HepG2 (cell line): ENCODE data around the gene UBE2L6. TPM values are rescaled to one million over a fixed set of nuclear protein-coding genes. Genes with fewer than 3 reads are reported as not detected.

Experiments
- FOXP1 ChIP-seq, 2 experiments: fragments of 450-650 bp in 1 of 2; IDR thresholded peaks; 2 replicates each; pipeline ENCODE4 v1.6.1; 2017 to 2018; ENCODE audit warnings: antibody characterized with exemption in 1 of 2
- GPN1 ChIP-seq: sonication (generic); formaldehyde crosslinking; IDR thresholded peaks from 2 replicates; pipeline ENCODE4 v1.5.1; 2020; ENCODE audit warnings: missing genetic modification reagents, borderline replicate concordance
- KLF16 ChIP-seq, 2 experiments: sonication (generic) in 1 of 2; formaldehyde crosslinking in 1 of 2; IDR thresholded peaks; 2 replicates each; pipeline versions ENCODE4 v1.6.1 to v1.8.0; 2016 to 2023; ENCODE audit warnings: missing genetic modification reagents in 2 of 2, missing compliant biosample characterization in 1 of 2
- MYNN ChIP-seq: sonication (generic); formaldehyde crosslinking; IDR thresholded peaks from 2 replicates; pipeline ENCODE4 v1.4.0; 2020; ENCODE audit warnings: mild to moderate bottlenecking, low read depth, missing genetic modification reagents
- PLRG1 ChIP-seq: fragments of 450-650 bp; conservative IDR thresholded peaks from 2 replicates; pipeline ENCODE4 v1.6.1; 2016
- RBM39 ChIP-seq: fragments of 200-400 bp; formaldehyde crosslinking; IDR thresholded peaks from one replicate; pipeline ENCODE4 v1.6.1; 2018; ENCODE audit warnings: antibody characterized with exemption, mild to moderate bottlenecking, low read depth, low read length; ENCODE audit not compliant: poor library complexity, severe bottlenecking
- SUZ12 ChIP-seq: fragments of 150-350 bp; IDR thresholded peaks from 2 replicates; pipeline ENCODE4 v1.6.1; 2014; ENCODE audit warnings: low read depth, low read length
- TGIF2 ChIP-seq: IDR thresholded peaks from 2 replicates; pipeline ENCODE4 v1.6.1; 2016; ENCODE audit warnings: control low read depth, missing compliant biosample characterization
- ZNF556 ChIP-seq: sonication (generic); formaldehyde crosslinking; IDR thresholded peaks from 2 replicates; pipeline ENCODE4 v1.4.0; 2020; ENCODE audit warnings: mild to moderate bottlenecking, missing genetic modification reagents, borderline replicate concordance
- polyA plus RNA-seq, 8 experiments: library from polyadenylated mRNA; depleted of rRNA in 3 of 8; stranded (reverse) in 7 of 8; unstranded in 1 of 8; fragments of >200 nt; fragmentation: Illumina TruSeq in 4 of 8; extraction: Trizol in 4 of 8; gene quantifications; 2 replicates each; pipeline versions ENCODE4 v1.2.1 to v1.2.3, GENCODE V29; 2011 to 2016; ENCODE audit warnings: low read depth in 4 of 8, missing spikeins in 1 of 8, mixed read lengths in 1 of 8; ENCODE audit not compliant: insufficient read depth in 1 of 8
- total RNA-seq, 5 experiments: library from RNA; depleted of rRNA; stranded (reverse); fragments of >200 nt; fragmentation: Illumina TruSeq; extraction: Trizol; gene quantifications; 2 replicates each; pipeline ENCODE4 v1.2.3, GENCODE V29; 2016; ENCODE audit warnings: low read depth in 1 of 5
- TF ChIP-seq, protein P1 (sequence below): sonication (generic); formaldehyde crosslinking; IDR thresholded peaks from 2 replicates; pipeline ENCODE4 v1.8.0; 2022; ENCODE audit warnings: mild to moderate bottlenecking, missing genetic modification reagents, moderate library complexity
- TF ChIP-seq, protein P2 (sequence below): sonication (generic); formaldehyde crosslinking; IDR thresholded peaks from 2 replicates; pipeline ENCODE4 v1.4.0; 2020; ENCODE audit warnings: missing genetic modification reagents
- TF ChIP-seq, protein P3 (sequence below): sonication (generic); IDR thresholded peaks from 2 replicates; pipeline ENCODE4 v1.6.1; 2016; ENCODE audit warnings: low read depth, borderline replicate concordance
- TF ChIP-seq, protein P4 (sequence below): sonication (generic); formaldehyde crosslinking; IDR thresholded peaks from 2 replicates; pipeline ENCODE4 v1.9.0; 2021; ENCODE audit warnings: missing genetic modification reagents, borderline replicate concordance
- TF ChIP-seq, protein P5 (sequence below): sonication (generic); formaldehyde crosslinking; IDR thresholded peaks from 2 replicates; pipeline ENCODE4 v1.8.0; 2022; ENCODE audit warnings: mild to moderate bottlenecking, missing genetic modification reagents, borderline replicate concordance

UBE2L6 gene
- total and polyA plus RNA-seq, 2 of the 13 experiments (the other 11 are each of a cell fraction or from before 2014, with no cell fraction given), result 30.3 to 30.4 TPM

DNA sequence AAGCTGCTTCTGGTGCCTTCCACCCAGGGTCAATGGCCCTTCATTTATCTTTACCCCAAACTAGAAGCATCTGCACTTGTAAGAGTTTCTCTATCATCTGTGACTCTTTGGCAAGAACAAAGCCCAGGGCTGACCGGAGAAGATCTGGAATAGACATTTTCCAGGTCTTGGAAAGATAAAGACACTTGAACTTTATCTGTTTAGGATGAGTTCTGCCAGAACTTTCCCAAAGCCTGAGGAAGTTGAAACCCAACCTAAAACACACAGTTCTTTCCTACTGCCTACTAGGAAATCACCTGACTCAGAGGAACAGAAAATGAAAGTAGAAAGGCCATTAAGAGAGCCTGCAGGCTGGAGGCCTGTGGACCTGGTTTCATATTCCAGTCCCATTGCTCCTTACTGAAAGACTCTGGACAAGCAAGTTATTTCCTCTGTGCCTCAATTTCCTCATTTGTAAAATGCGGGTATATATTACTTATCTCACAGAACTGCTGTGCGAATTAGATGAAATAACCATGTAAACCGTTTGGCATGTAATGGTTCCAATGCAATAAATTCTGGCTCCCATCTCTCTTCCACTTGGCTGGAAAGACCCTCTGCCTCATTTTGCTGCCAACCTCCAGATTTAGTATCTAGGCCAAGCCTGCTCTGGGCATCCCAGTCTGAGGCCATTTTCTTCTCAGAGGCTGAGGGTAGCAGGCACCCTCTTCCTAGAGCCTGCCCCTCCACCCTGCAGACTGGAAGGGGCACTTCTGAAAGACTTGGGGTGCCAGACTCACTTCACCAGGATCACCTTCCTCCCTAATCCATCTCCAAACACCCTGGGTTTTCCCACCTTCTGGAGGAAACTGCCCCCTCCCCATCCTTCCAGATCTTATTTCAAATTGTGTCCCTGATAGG, 1.2 kb downstream of the UBE2L6 start (continued):
- TF ChIP-seq PLRG1, result no peak
- TF ChIP-seq GPN1 (CRISPR knock-in tag), result no peak
- TF ChIP-seq, protein P1, sequence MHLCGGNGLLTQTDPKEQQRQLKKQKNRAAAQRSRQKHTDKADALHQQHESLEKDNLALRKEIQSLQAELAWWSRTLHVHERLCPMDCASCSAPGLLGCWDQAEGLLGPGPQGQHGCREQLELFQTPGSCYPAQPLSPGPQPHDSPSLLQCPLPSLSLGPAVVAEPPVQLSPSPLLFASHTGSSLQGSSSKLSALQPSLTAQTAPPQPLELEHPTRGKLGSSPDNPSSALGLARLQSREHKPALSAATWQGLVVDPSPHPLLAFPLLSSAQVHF (CRISPR knock-in tag), result no peak
- no peak for TF ChIP-seq ZNF556
- TF ChIP-seq, protein P2, sequence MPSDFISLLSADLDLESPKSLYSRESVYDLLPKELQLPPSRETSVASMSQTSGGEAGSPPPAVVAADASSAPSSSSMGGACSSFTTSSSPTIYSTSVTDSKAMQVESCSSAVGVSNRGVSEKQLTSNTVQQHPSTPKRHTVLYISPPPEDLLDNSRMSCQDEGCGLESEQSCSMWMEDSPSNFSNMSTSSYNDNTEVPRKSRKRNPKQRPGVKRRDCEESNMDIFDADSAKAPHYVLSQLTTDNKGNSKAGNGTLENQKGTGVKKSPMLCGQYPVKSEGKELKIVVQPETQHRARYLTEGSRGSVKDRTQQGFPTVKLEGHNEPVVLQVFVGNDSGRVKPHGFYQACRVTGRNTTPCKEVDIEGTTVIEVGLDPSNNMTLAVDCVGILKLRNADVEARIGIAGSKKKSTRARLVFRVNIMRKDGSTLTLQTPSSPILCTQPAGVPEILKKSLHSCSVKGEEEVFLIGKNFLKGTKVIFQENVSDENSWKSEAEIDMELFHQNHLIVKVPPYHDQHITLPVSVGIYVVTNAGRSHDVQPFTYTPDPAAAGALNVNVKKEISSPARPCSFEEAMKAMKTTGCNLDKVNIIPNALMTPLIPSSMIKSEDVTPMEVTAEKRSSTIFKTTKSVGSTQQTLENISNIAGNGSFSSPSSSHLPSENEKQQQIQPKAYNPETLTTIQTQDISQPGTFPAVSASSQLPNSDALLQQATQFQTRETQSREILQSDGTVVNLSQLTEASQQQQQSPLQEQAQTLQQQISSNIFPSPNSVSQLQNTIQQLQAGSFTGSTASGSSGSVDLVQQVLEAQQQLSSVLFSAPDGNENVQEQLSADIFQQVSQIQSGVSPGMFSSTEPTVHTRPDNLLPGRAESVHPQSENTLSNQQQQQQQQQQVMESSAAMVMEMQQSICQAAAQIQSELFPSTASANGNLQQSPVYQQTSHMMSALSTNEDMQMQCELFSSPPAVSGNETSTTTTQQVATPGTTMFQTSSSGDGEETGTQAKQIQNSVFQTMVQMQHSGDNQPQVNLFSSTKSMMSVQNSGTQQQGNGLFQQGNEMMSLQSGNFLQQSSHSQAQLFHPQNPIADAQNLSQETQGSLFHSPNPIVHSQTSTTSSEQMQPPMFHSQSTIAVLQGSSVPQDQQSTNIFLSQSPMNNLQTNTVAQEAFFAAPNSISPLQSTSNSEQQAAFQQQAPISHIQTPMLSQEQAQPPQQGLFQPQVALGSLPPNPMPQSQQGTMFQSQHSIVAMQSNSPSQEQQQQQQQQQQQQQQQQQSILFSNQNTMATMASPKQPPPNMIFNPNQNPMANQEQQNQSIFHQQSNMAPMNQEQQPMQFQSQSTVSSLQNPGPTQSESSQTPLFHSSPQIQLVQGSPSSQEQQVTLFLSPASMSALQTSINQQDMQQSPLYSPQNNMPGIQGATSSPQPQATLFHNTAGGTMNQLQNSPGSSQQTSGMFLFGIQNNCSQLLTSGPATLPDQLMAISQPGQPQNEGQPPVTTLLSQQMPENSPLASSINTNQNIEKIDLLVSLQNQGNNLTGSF (CRISPR knock-in tag), result no peak
- no peak for TF ChIP-seq MYNN (CRISPR knock-in tag)
- TF ChIP-seq, protein P3, sequence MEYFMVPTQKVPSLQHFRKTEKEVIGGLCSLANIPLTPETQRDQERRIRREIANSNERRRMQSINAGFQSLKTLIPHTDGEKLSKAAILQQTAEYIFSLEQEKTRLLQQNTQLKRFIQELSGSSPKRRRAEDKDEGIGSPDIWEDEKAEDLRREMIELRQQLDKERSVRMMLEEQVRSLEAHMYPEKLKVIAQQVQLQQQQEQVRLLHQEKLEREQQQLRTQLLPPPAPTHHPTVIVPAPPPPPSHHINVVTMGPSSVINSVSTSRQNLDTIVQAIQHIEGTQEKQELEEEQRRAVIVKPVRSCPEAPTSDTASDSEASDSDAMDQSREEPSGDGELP, result peak; percentile 41; the same call in 1 of the 2 replicates
- TF ChIP-seq, protein P4, sequence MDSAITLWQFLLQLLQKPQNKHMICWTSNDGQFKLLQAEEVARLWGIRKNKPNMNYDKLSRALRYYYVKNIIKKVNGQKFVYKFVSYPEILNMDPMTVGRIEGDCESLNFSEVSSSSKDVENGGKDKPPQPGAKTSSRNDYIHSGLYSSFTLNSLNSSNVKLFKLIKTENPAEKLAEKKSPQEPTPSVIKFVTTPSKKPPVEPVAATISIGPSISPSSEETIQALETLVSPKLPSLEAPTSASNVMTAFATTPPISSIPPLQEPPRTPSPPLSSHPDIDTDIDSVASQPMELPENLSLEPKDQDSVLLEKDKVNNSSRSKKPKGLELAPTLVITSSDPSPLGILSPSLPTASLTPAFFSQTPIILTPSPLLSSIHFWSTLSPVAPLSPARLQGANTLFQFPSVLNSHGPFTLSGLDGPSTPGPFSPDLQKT (CRISPR knock-in tag), result no peak
- no peak for TF ChIP-seq TGIF2 (CRISPR knock-in tag)
- no peak for TF ChIP-seq FOXP1 (IDR thresholded peaks at IDR 0.05)
- TF ChIP-seq FOXP1 (CRISPR knock-in tag; IDR thresholded peaks at IDR 0.05), result no peak
- no peak for TF ChIP-seq KLF16 (CRISPR knock-in tag; IDR thresholded peaks at IDR 0.05)
- TF ChIP-seq SUZ12, result no peak
- TF ChIP-seq, protein P5, sequence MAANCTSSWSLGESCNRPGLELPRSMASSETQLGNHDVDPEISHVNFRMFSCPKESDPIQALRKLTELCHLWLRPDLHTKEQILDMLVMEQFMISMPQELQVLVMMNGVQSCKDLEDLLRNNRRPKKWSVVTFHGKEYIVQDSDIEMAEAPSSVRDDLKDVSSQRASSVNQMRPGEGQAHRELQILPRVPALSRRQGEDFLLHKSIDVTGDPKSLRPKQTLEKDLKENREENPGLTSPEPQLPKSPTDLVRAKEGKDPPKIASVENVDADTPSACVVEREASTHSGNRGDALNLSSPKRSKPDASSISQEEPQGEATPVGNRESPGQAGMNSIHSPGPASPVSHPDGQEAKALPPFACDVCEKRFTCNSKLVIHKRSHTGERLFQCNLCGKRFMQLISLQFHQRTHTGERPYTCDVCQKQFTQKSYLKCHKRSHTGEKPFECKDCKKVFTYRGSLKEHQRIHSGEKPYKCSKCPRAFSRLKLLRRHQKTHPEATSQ (CRISPR knock-in tag), result no peak
- TF ChIP-seq RBM39, result no peak
